ENCODE measurements around the gene ADAMTS16.

ADAMTS16 gene

GRCh38 chr5:5183189-5183699 is 43.1 kb downstream of the ADAMTS16 start:
- DNase-seq (ENCODE audit: low read depth in 3 of 3), result no peak

GRCh38 chr5:5183933-5184332 is 43.8 kb downstream of the ADAMTS16 start:
- no peak for DNase-seq (ENCODE audit: low read depth in 3 of 3)

- no peak for DNase-seq (ENCODE audit: low read depth in 3 of 3)
Measured at GRCh38 chr5:5188376-5189050, 48.4 kb downstream of the ADAMTS16 start.

GRCh38 chr5:5189051-5189430 is 48.9 kb downstream of the ADAMTS16 start:
- DNase-seq (ENCODE audit: low read depth in 3 of 3), result no peak

GRCh38 chr5:5191906-5192305 is 51.8 kb downstream of the ADAMTS16 start:
- no peak for DNase-seq (ENCODE audit: low read depth in 3 of 3)

- DNase-seq (ENCODE audit: low read depth in 3 of 3), result no peak
Measured at GRCh38 chr5:5192681-5193080, 52.6 kb downstream of the ADAMTS16 start.

- no peak for DNase-seq (ENCODE audit: low read depth in 3 of 3)
Measured at GRCh38 chr5:5195128-5195918, 55.2 kb downstream of the ADAMTS16 start.

GRCh38 chr5:5198135-5198534 is 58.0 kb downstream of the ADAMTS16 start:
- no peak for DNase-seq (ENCODE audit: low read depth in 3 of 3)

- DNase-seq (ENCODE audit: low read depth in 3 of 3), result no peak
Measured at GRCh38 chr5:5198815-5199214, 58.7 kb downstream of the ADAMTS16 start.

GRCh38 chr5:5199495-5199894 is 59.4 kb downstream of the ADAMTS16 start:
- DNase-seq (ENCODE audit: low read depth in 3 of 3), result no peak

GRCh38 chr5:5200133-5200532 is 60.0 kb downstream of the ADAMTS16 start:
- DNase-seq (ENCODE audit: low read depth in 3 of 3), result no peak

GRCh38 chr5:5202321-5202720 is 62.2 kb downstream of the ADAMTS16 start:
- no peak for DNase-seq (ENCODE audit: low read depth in 3 of 3)

- DNase-seq (ENCODE audit: low read depth in 3 of 3), result no peak
Measured at GRCh38 chr5:5203451-5203850, 63.3 kb downstream of the ADAMTS16 start.

GRCh38 chr5:5207828-5208227 is 67.7 kb downstream of the ADAMTS16 start:
- DNase-seq (ENCODE audit: low read depth in 3 of 3), result no peak

- DNase-seq (ENCODE audit: low read depth in 3 of 3), result no peak
Measured at GRCh38 chr5:5209089-5209488, 69.0 kb downstream of the ADAMTS16 start.

GRCh38 chr5:5209510-5210286 is 69.6 kb downstream of the ADAMTS16 start:
- no peak for DNase-seq (ENCODE audit: low read depth in 3 of 3)

GRCh38 chr5:5217371-5217770 is 77.2 kb downstream of the ADAMTS16 start:
- no peak for DNase-seq (ENCODE audit: low read depth in 3 of 3)

- no peak for DNase-seq (ENCODE audit: low read depth in 3 of 3)
Measured at GRCh38 chr5:5218396-5218795, 78.3 kb downstream of the ADAMTS16 start.

GRCh38 chr5:5219541-5219940 is 79.4 kb downstream of the ADAMTS16 start:
- no peak for DNase-seq (ENCODE audit: low read depth in 3 of 3)

- no peak for DNase-seq (ENCODE audit: low read depth in 3 of 3)
Measured at GRCh38 chr5:5220901-5221631, 80.9 kb downstream of the ADAMTS16 start.

GRCh38 chr5:5221724-5222123 is 81.6 kb downstream of the ADAMTS16 start:
- DNase-seq (ENCODE audit: low read depth in 3 of 3), result no peak

GRCh38 chr5:5231576-5231975 is 91.4 kb downstream of the ADAMTS16 start:
- no peak for DNase-seq (ENCODE audit: low read depth in 3 of 3)

All from stimulated activated CD4-positive, alpha-beta T cell treated with anti-CD3 and anti-CD28 coated beads, TNF-alpha, amount 100 ng/mL, for 48 hours (primary cell).